Endodermal cell (in vitro differentiated cells): ENCODE results near the gene HSPB2. TPM values are rescaled to one million over a fixed set of nuclear protein-coding genes. Genes with fewer than 3 reads are reported as not detected.

Experiments used
- DNase-seq: peaks from one replicate; pipeline ENCODE4 v3.0.0-alpha.2; 2017
- H3K27ac ChIP-seq: 2 replicates; pipeline ENCODE4 v1.5.1; 2013; ENCODE audit warnings: mild to moderate bottlenecking, low read depth, low read length, moderate library complexity
- H3K27me3 ChIP-seq: 2 replicates; pipeline ENCODE4 v1.6.1; 2013; ENCODE audit warnings: mild to moderate bottlenecking, low read length, moderate library complexity; ENCODE audit not compliant: insufficient read depth, control insufficient read depth, poor library complexity, severe bottlenecking
- H3K36me3 ChIP-seq: 2 replicates; pipeline ENCODE4 v1.7.0; 2013; ENCODE audit warnings: mild to moderate bottlenecking, low read length, moderate library complexity; ENCODE audit not compliant: control insufficient read depth, insufficient read depth
- H3K4me1 ChIP-seq: one replicate; pipeline ENCODE4 v1.7.0; 2013; ENCODE audit warnings: low read length; ENCODE audit not compliant: control insufficient read depth, insufficient read depth
- H3K4me3 ChIP-seq: 2 replicates; pipeline ENCODE4 v1.5.1; 2013; ENCODE audit warnings: mild to moderate bottlenecking, low read length, moderate library complexity
- H3K9ac ChIP-seq: 2 replicates; pipeline ENCODE4 v1.6.1; 2013; ENCODE audit warnings: mild to moderate bottlenecking, low read length, moderate library complexity; ENCODE audit not compliant: poor library complexity, severe bottlenecking; ENCODE audit errors: extremely low read depth
- H3K9me3 ChIP-seq: 2 replicates; pipeline ENCODE4 v1.6.1; 2013; ENCODE audit warnings: mild to moderate bottlenecking, low read length, moderate library complexity; ENCODE audit not compliant: control insufficient read depth
- H3K27ac Mint-ChIP-seq: 2 replicates; pipeline ENCODE4 v1.8.0; 2020; ENCODE audit warnings: mixed read lengths
- H3K27me3 Mint-ChIP-seq: 2 replicates; pipeline ENCODE4 v1.8.0; 2021; ENCODE audit warnings: mild to moderate bottlenecking, mixed read lengths; ENCODE audit not compliant: insufficient read depth
- H3K36me3 Mint-ChIP-seq: 2 replicates; pipeline ENCODE4 v1.8.0; 2020; ENCODE audit warnings: low read depth, mixed read lengths
- H3K4me1 Mint-ChIP-seq: 2 replicates; pipeline ENCODE4 v1.8.0; 2020; ENCODE audit warnings: mixed read lengths
- H3K4me3 Mint-ChIP-seq: 2 replicates; pipeline ENCODE4 v1.8.0; 2020; ENCODE audit warnings: mild to moderate bottlenecking, moderate library complexity, mixed read lengths
- H3K9me3 Mint-ChIP-seq: 2 replicates; pipeline ENCODE4 v1.8.0; 2020; ENCODE audit warnings: mild to moderate bottlenecking, mixed read lengths
- CTCF ChIP-seq: fragments of 200-600 bp; sonication (generic); conservative IDR thresholded peaks from 2 replicates; pipeline ENCODE4 v1.5.0; 2021; ENCODE audit warnings: antibody characterized with exemption, mild to moderate bottlenecking
- WGBS, 2 experiments: methylation state at CpG; one replicate each; pipeline versions ENCODE4 v1.1.5 to v1.1.7; 2013; ENCODE audit warnings: missing lambda C conversion rate in 2 of 2, mixed read lengths in 1 of 2; ENCODE audit not compliant: insufficient coverage in 1 of 2, insufficient read length in 1 of 2; 5-methylcytosine and 5-hydroxymethylcytosine counted together
- total RNA-seq, 2 donors: library from RNA; stranded (reverse); fragmentation: NEBNext Ultra II Directional in 1 of 2; extraction: Animal tissue kit (Norgen Biotek cat#: 25700) in 1 of 2; gene quantifications; 2 replicates in 1 of 2; 3 replicates in 1 of 2; pipeline ENCODE4 v1.2.1, GENCODE V29; 2021

HSPB2 gene
- total RNA-seq, 2 donors from 2014 or later = 0.20 to 0.33 TPM

- Mint-ChIP-seq H3K9me3 (no peaks in the 10 kb centered on the region), H3K27me3 (peaks cover 13% of the 10 kb centered on the region), H3K4me3 (no peak overlapping the region), H3K36me3 (no peaks in the 10 kb centered on the region), H3K4me1 (peaks cover 39% of the 10 kb centered on the region), H3K27ac (no peak overlapping the region)
- TF ChIP-seq CTCF = no peak
- Histone ChIP-seq H3K36me3 (no peaks in the 10 kb centered on the region), H3K4me3 (no peak overlapping the region), H3K9ac (no peak overlapping the region), H3K4me1 (peaks cover 2% of the 10 kb centered on the region), H3K9me3 (no peaks in the 10 kb centered on the region), H3K27me3 (no peaks in the 10 kb centered on the region), H3K27ac (no peak overlapping the region)
- DNase-seq = no peak
- WGBS, 2 experiments = 78 to 89% methylated on average over 3 to 4 of the region's 4 CpGs
Measured at GRCh38 chr11:111913997-111914396, 1.5 kb downstream of the HSPB2 start.

DNA sequence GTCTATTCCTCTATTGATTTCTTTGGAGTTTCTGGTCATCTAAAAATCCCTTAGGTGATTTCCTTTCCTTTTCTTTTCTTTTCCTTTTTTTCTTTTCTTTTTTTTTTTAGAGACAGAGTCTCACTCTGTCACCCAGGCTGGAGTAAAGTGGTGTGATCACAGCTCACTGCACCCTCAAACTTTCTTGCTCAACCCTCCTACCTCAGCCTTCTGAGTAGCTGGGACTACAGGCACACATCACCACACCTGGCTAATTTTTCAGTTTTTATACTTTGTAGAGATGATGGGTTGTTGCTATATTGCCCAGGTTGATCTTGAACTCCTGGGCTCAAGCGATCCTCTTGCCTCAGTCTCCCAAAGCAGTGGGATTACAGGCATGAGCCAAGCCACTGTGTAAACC, 4.2 kb downstream of the HSPB2 start:
- WGBS, 2 experiments = 97 to 100% methylated on average over 1 of the region's 1 CpG
- H3K27me3 ChIP-seq = no peaks in the 10 kb centered on the region
- Mint-ChIP-seq H3K36me3 (no peaks in the 10 kb centered on the region), H3K27me3 (peaks cover 7% of the 10 kb centered on the region), H3K4me3 (no peak overlapping the region), H3K27ac (no peak overlapping the region), H3K9me3 (no peaks in the 10 kb centered on the region), H3K4me1 (peaks cover 15% of the 10 kb centered on the region)
- no peaks in the 10 kb centered on the region for H3K36me3 ChIP-seq
- no peaks in the 10 kb centered on the region for H3K4me1 ChIP-seq
- no peaks in the 10 kb centered on the region for H3K9me3 ChIP-seq
- no peak overlapping the region for H3K9ac ChIP-seq
- H3K4me3 ChIP-seq = no peak overlapping the region
- no peak for TF ChIP-seq CTCF
- no peak overlapping the region for H3K27ac ChIP-seq
- DNase-seq = no peak

GRCh38 chr11:111917312-111917711, 4.8 kb downstream of the HSPB2 start:
- Mint-ChIP-seq H3K9me3 (no peaks in the 10 kb centered on the region), H3K27ac (no peak overlapping the region)
- no peak for TF ChIP-seq CTCF

More at GRCh38 chr11:111917312-111917711, 4.8 kb downstream of the HSPB2 start:
- Histone ChIP-seq H3K27ac (no peak overlapping the region), H3K27me3 (no peaks in the 10 kb centered on the region), H3K9me3 (no peaks in the 10 kb centered on the region), H3K4me1 (no peaks in the 10 kb centered on the region), H3K36me3 (no peaks in the 10 kb centered on the region), H3K9ac (no peak overlapping the region), H3K4me3 (no peak overlapping the region)
- no peak for DNase-seq
- Mint-ChIP-seq H3K4me3 (no peak overlapping the region), H3K4me1 (peaks cover 9% of the 10 kb centered on the region), H3K36me3 (no peaks in the 10 kb centered on the region), H3K27me3 (peaks cover 5% of the 10 kb centered on the region)
- WGBS, 2 experiments = 92 to 100% methylated on average over 1 of the region's 2 CpGs
